ENCODE measurements around the gene CHAF1B.

CHAF1B gene

GRCh38 chr21:36402339-36402738, 17.1 kb downstream of the CHAF1B start:
- no peak for TF ChIP-seq CTCF (IDR thresholded peaks at IDR 0.05; ENCODE audit: insufficient read depth, missing control alignments)
- no peak for FAIRE-seq
- no peak for DNase-seq (ENCODE audit: insufficient read length, low spot score)

GRCh38 chr21:36403713-36404112, 18.5 kb downstream of the CHAF1B start:
- no peak for FAIRE-seq
- no peak for DNase-seq (ENCODE audit: insufficient read length, low spot score)
- no peak for TF ChIP-seq CTCF (IDR thresholded peaks at IDR 0.05; ENCODE audit: insufficient read depth, missing control alignments)

DNA sequence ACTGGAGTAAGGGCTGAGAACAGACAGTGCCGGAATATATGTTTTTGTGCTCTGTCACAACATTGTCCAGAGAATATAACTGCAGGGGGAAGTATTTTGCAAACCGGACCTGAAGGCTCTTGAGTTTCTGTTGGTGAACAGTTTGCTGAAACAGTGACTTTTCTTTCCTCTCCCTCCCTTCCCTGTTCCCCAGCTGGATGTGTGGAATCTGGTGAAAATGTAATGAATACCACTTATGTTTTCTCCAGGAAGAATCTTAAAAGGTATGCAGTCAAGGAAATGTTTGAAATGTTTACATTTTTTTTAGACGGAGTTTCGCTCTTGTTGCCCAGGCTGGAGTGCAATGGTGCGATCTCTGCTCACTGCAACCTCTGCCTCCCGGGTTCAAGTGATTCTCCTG, 23.4 kb downstream of the CHAF1B start:
- TF ChIP-seq CTCF (IDR thresholded peaks at IDR 0.05; ENCODE audit: insufficient read depth, missing control alignments): no peak
- DNase-seq (ENCODE audit: insufficient read length, low spot score) (no peak), FAIRE-seq (no peak)

- FAIRE-seq (no peak), DNase-seq (ENCODE audit: insufficient read length, low spot score) (no peak)
- no peak for TF ChIP-seq CTCF (IDR thresholded peaks at IDR 0.05; ENCODE audit: insufficient read depth, missing control alignments)
Observed at GRCh38 chr21:36411301-36411700, 26.1 kb downstream of the CHAF1B start.

GRCh38 chr21:36412916-36413315, 27.7 kb downstream of the CHAF1B start:
- DNase-seq (ENCODE audit: insufficient read length, low spot score) (no peak), FAIRE-seq (no peak)
- TF ChIP-seq CTCF (IDR thresholded peaks at IDR 0.05; ENCODE audit: insufficient read depth, missing control alignments): no peak

DNA sequence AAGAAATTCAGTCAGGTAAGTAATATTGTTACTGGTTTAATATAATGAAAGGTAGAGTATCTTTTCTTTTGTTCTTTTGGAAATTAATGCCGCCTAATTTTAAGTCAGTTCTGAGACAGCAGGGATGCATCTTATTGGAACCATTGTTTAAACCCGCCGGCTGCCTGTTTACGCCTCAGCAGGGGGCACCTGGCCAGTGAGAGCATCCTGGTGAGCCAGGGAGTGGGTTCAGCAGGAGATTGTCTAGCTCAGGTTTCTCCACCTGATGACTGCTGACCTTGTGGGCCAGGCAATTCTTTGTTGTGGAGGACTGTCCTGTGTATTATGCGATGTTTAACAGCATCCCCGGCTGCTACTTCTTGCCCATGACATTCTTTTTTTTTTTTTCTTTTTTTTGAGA, 30.2 kb downstream of the CHAF1B start:
- no peak for TF ChIP-seq CTCF (IDR thresholded peaks at IDR 0.05; ENCODE audit: insufficient read depth, missing control alignments)
- FAIRE-seq: no peak
- DNase-seq (ENCODE audit: insufficient read length, low spot score): no peak

GRCh38 chr21:36419241-36419640, 34.0 kb downstream of the CHAF1B start:
- DNase-seq (ENCODE audit: insufficient read length, low spot score): no peak

More at GRCh38 chr21:36419241-36419640, 34.0 kb downstream of the CHAF1B start:
- no peak for FAIRE-seq
- no peak for TF ChIP-seq CTCF (IDR thresholded peaks at IDR 0.05; ENCODE audit: insufficient read depth, missing control alignments)
